DND-41 (cell line): ENCODE data around the gene PTPN7.
"Not testable (repeated sequence)": the region's sequence is repeated elsewhere in the genome, so short reads cannot be mapped to it uniquely, and the experiment has no call there.

Experiments used
- ATAC-seq: fragments of 200-7000 bp; cut with Tn5 transposase; 3 replicates; pipeline ENCODE4 v1.9.1; 2021; ENCODE audit warnings: low read depth; ENCODE audit not compliant: insufficient read depth
- DNase-seq: peaks from one replicate; pipeline ENCODE4 v3.0.0-alpha.2; 2020
- H2AFZ ChIP-seq: 2 replicates; pipeline ENCODE4 v1.6.0; 2012; ENCODE audit warnings: low read depth, low read length
- H3K27ac ChIP-seq: 2 replicates; pipeline ENCODE4 v1.5.1; 2012; ENCODE audit warnings: low read length, inconsistent platforms
- H3K27me3 ChIP-seq: fragments of 200-600 bp; sonication (generic); 2 replicates; pipeline ENCODE4 v1.6.0; 2012; ENCODE audit warnings: low read length, mild to moderate bottlenecking, inconsistent platforms; ENCODE audit not compliant: insufficient read depth, poor library complexity
- H3K36me3 ChIP-seq: 2 replicates; pipeline ENCODE4 v1.5.1; 2012; ENCODE audit warnings: low read length, inconsistent platforms; ENCODE audit not compliant: insufficient read depth
- H3K4me1 ChIP-seq: 2 replicates; pipeline ENCODE4 v1.5.1; 2012; ENCODE audit warnings: mild to moderate bottlenecking, low read length; ENCODE audit not compliant: insufficient read depth
- H3K4me2 ChIP-seq: 2 replicates; pipeline ENCODE4 v1.6.0; 2012; ENCODE audit warnings: mild to moderate bottlenecking, moderate library complexity, low read length, inconsistent platforms; ENCODE audit not compliant: insufficient read depth
- H3K4me3 ChIP-seq, 2 experiments: fragments of 200-600 bp in 1 of 2; shearing (Covaris generic) in 1 of 2; 2 replicates each; pipeline ENCODE4 v1.5.1; 2012 to 2016; ENCODE audit warnings: inconsistent platforms in 2 of 2, low read length in 2 of 2, mild to moderate bottlenecking in 2 of 2, low read depth in 1 of 2, moderate library complexity in 1 of 2
- H3K79me2 ChIP-seq: 2 replicates; pipeline ENCODE4 v1.6.0; 2012; ENCODE audit warnings: low read length, inconsistent platforms; ENCODE audit not compliant: insufficient read depth
- H3K9ac ChIP-seq: 2 replicates; pipeline ENCODE4 v1.6.0; 2012; ENCODE audit warnings: low read depth, mild to moderate bottlenecking, inconsistent platforms, low read length, moderate library complexity
- H3K9me3 ChIP-seq: 2 replicates; pipeline ENCODE4 v1.5.1; 2012; ENCODE audit warnings: low read length, moderate library complexity, mild to moderate bottlenecking, inconsistent platforms; ENCODE audit not compliant: insufficient read depth, severe bottlenecking
- H4K20me1 ChIP-seq: 2 replicates; pipeline ENCODE4 v1.6.0; 2012; ENCODE audit warnings: low read length; ENCODE audit not compliant: insufficient read depth
- EZH2 ChIP-seq: IDR thresholded peaks from 3 replicates; pipeline ENCODE4 v1.6.1; 2012; ENCODE audit warnings: borderline replicate concordance, low read depth, mild to moderate bottlenecking, moderate library complexity, low read length, inconsistent platforms; ENCODE audit not compliant: severe bottlenecking
- TF ChIP-seq, protein P1 (sequence below): IDR thresholded peaks from 2 replicates; pipeline ENCODE4 v1.5.1; 2012; ENCODE audit warnings: borderline replicate concordance, low read length, moderate library complexity, mild to moderate bottlenecking; ENCODE audit not compliant: poor library complexity, severe bottlenecking; ENCODE audit errors: extremely low read depth

The PTPN7 gene

DNA sequence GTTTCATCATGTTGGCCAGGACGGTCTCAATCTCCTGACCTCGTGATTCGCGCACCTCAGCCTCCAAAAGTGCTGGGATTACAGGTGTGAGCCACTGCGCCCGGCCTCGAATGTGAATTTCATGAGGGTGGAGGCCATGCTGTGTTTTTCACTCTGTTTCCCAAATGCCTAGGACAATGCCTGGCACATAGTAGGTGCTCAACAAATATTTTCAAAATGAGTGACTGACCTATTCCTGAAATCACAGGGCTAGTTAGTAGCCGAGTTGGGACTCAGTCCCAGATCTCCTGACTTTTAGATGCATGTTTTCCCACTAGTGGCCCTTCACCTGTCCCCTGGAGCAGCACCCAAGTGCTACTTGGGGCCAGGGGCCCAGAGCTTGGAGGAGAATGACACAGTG is 44.1 kb downstream of the PTPN7 start:
- H3K27me3 ChIP-seq: peaks cover 6% of the 10 kb centered on the region
- no peaks in the 10 kb centered on the region for H3K4me1 ChIP-seq
- TF ChIP-seq, protein P1, sequence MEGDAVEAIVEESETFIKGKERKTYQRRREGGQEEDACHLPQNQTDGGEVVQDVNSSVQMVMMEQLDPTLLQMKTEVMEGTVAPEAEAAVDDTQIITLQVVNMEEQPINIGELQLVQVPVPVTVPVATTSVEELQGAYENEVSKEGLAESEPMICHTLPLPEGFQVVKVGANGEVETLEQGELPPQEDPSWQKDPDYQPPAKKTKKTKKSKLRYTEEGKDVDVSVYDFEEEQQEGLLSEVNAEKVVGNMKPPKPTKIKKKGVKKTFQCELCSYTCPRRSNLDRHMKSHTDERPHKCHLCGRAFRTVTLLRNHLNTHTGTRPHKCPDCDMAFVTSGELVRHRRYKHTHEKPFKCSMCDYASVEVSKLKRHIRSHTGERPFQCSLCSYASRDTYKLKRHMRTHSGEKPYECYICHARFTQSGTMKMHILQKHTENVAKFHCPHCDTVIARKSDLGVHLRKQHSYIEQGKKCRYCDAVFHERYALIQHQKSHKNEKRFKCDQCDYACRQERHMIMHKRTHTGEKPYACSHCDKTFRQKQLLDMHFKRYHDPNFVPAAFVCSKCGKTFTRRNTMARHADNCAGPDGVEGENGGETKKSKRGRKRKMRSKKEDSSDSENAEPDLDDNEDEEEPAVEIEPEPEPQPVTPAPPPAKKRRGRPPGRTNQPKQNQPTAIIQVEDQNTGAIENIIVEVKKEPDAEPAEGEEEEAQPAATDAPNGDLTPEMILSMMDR: no peak
- no peak for TF ChIP-seq EZH2
- H2AFZ ChIP-seq: no peak overlapping the region
- no peak overlapping the region for H3K4me2 ChIP-seq
- H3K79me2 ChIP-seq: no peaks in the 10 kb centered on the region
- H3K4me3 ChIP-seq: no peak overlapping the region
- H3K9me3 ChIP-seq: no peaks in the 10 kb centered on the region
- no peak overlapping the region for H3K9ac ChIP-seq
- H3K36me3 ChIP-seq: no peaks in the 10 kb centered on the region
- ATAC-seq: no peak
- DNase-seq: no peak
- no peaks in the 10 kb centered on the region for H4K20me1 ChIP-seq
- no peak overlapping the region for H3K27ac ChIP-seq

DNA sequence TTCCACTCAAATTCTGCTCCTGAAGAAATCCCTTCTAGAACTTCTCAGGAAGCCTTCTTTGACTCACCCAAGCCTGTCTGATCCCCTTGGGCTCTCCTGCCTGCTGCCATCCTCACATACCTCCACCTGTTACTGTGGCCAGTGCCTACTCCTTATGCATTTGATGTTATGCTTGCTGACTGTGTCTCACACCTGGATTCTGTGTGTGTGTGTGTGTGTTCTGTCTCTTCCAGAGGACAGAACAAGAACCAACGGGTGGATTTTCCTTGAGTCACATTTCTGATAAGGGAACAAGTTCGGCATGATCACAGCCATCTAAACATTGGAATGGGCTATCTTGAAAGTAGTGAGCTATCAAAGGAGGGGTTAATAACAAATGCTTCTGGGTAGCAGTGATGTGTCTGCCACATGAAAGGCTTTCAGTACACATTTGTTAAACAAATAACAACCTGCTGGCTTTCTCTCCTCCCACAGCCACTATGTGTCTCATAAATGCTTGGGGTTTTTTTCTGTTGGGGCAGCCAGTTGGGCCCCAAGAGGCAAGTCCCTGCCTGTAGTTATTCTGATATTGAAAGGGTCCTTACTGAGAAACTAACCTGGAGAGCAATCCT is 46.6 kb downstream of the PTPN7 start:
- H2AFZ ChIP-seq: no peak overlapping the region
- H3K4me3 ChIP-seq: no peak overlapping the region
- H3K27me3 ChIP-seq: peaks cover 6% of the 10 kb centered on the region
- TF ChIP-seq, protein P1: no peak
- no peak for TF ChIP-seq EZH2
- ATAC-seq (no peak), DNase-seq (no peak)
- no peaks in the 10 kb centered on the region for H3K9me3 ChIP-seq
- H4K20me1 ChIP-seq: no peaks in the 10 kb centered on the region
- H3K9ac ChIP-seq: no peak overlapping the region
- no peaks in the 10 kb centered on the region for H3K4me1 ChIP-seq
- no peak overlapping the region for H3K4me2 ChIP-seq
- H3K36me3 ChIP-seq: no peaks in the 10 kb centered on the region
- no peaks in the 10 kb centered on the region for H3K79me2 ChIP-seq
- no peak overlapping the region for H3K27ac ChIP-seq

DNA sequence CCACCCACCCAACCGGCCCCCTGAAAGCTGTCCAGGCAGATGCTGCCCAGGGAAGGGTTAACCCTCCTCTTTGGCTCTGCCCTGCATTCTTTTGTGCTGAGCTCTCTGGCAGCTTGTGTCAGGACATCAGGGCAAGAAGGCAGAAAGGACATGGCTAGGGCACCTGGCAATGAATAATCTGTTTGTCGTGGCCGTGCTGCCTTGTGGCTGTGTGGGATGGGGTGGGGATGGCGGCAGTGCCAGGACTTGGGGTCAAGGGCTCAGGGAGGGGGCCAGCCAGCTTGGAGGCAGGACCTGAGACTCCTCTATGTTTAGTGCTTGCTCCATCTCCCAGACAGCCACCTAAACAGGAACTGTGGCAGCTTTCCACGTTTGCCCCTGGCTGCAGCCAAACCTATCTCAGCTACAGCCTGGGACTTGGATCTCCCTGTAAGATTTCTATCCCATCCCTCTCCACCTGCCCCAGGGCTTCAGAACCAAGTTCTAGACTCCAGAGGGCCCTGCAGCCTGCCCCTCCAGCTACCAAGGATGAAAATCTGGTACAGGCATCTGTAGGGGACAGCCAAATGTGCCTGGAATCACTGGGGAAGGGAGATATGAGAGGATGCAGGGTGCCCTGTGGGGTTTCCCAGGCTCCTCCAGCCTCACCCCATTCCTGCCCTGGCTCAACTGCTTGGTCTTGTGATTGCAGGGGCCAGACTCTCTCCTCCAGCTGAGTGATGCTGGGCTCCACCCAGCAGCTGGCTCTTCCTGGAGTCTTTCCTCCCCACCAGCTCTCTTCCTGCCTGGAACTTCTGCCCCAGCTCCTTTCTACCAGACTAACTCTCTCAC is 47.3 kb downstream of the PTPN7 start:
- Histone ChIP-seq H3K4me2 (no peak overlapping the region), H3K4me1 (no peaks in the 10 kb centered on the region)

DNA sequence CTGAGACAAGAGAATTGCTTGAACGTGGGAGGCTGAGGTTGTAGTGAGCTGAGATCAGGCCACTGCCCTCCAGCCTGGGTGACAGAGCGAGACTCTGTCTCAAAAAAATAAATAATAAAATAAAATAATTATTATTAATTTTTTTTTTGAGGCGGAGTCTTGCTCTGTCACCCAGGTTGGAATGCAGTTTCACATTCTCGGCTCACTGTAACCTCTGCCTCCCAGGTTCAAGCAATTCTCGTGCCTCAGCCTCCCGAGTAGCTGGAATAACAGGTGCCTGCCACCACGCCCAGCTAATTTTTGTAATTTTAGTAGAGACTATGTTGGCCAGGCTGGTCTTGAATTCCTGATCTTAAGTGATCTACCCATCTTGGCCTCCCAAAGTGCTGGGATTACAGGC is 48.8 kb downstream of the PTPN7 start:
- not testable (repeated sequence) for ATAC-seq, H3K9ac ChIP-seq, H3K4me2 ChIP-seq, H3K36me3 ChIP-seq, H3K27ac ChIP-seq, H4K20me1 ChIP-seq, H3K79me2 ChIP-seq, DNase-seq, H2AFZ ChIP-seq, H3K4me1 ChIP-seq, H3K27me3 ChIP-seq, H3K4me3 ChIP-seq, H3K9me3 ChIP-seq

More for the DNA sequence above, 47.3 kb downstream of the PTPN7 start:
- no peaks in the 10 kb centered on the region for H3K79me2 ChIP-seq
- H3K36me3 ChIP-seq: no peaks in the 10 kb centered on the region
- no peak for TF ChIP-seq EZH2
- H3K9ac ChIP-seq: no peak overlapping the region
- no peaks in the 10 kb centered on the region for H4K20me1 ChIP-seq
- no peaks in the 10 kb centered on the region for H3K9me3 ChIP-seq
- peaks cover 9% of the 10 kb centered on the region for H3K27me3 ChIP-seq
- no peak overlapping the region for H3K4me3 ChIP-seq
- H3K27ac ChIP-seq: no peak overlapping the region
- no peak for DNase-seq
- no peak for ATAC-seq
- no peak overlapping the region for H2AFZ ChIP-seq
